ENCODE measurements around the gene PAXX.

The PAXX gene

GRCh38 chr9:137011156-137011555 is 18.9 kb downstream of the PAXX start:
- no peak for TF ChIP-seq CTCF (IDR thresholded peaks at IDR 0.05)
- H3K27ac ChIP-seq = no peak overlapping the region
- no peak overlapping the region for H3K4me3 ChIP-seq
- DNase-seq (ENCODE audit: low spot score) = no peak

- H3K27ac ChIP-seq = no peak overlapping the region
- H3K4me3 ChIP-seq = no peak overlapping the region
- no peak for DNase-seq (ENCODE audit: low spot score)
- no peak for TF ChIP-seq CTCF (IDR thresholded peaks at IDR 0.05)
These were observed 19.9 kb downstream of the PAXX start for GRCh38 chr9:137011907-137012675.

GRCh38 chr9:137012694-137013570 is 20.7 kb downstream of the PAXX start:
- TF ChIP-seq CTCF (IDR thresholded peaks at IDR 0.05) = no peak
- no peak overlapping the region for H3K4me3 ChIP-seq
- no peak for DNase-seq (ENCODE audit: low spot score)
- H3K27ac ChIP-seq = no peak overlapping the region

- no peak overlapping the region for H3K27ac ChIP-seq
- no peak overlapping the region for H3K4me3 ChIP-seq
- no peak for TF ChIP-seq CTCF (IDR thresholded peaks at IDR 0.05)
- DNase-seq (ENCODE audit: low spot score) = no peak
These were observed 21.3 kb downstream of the PAXX start for GRCh38 chr9:137013571-137013940.

DNA sequence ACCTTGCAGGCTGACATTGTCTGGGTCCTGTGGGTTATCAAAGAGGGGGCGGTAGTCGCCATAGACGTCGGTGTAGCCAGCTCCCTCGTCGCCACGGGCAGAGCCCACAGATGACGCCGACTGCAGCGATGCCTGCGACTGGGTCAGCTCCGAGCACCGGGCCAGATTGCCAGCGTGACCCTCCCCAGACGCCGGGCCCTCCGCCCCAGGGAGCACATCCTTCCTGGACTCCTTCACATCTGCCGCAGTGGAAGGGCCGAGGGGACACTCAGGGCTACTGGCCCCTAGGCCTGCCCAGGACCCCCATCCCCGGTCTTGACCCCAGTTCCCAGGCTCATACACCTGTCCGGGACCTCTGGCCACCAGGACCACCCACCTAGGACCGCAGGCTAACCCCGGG is 21.9 kb downstream of the PAXX start:
- no peak for TF ChIP-seq CTCF (IDR thresholded peaks at IDR 0.05)
- Histone ChIP-seq H3K27ac (no peak overlapping the region), H3K4me3 (no peak overlapping the region)
- DNase-seq (ENCODE audit: low spot score) = no peak

GRCh38 chr9:137014776-137015539 is 22.7 kb downstream of the PAXX start:
- Histone ChIP-seq H3K27ac (no peak overlapping the region), H3K4me3 (no peak overlapping the region)
- DNase-seq (ENCODE audit: low spot score) = no peak
- no peak for TF ChIP-seq CTCF (IDR thresholded peaks at IDR 0.05)
